Chondrocyte (in vitro differentiated cells): ENCODE results near the gene APCDD1L. TPM values are rescaled to one million over a fixed set of nuclear protein-coding genes. Genes with fewer than 3 reads are reported as not detected.
"Not testable (repeated sequence)": the region's sequence is repeated elsewhere in the genome, so short reads cannot be mapped to it uniquely, and the experiment has no call there.

ENCODE experiments used
- DNase-seq: peaks from one replicate; pipeline ENCODE4 v3.0.0; 2021; ENCODE audit warnings: mixed read lengths, low spot score
- H3K27ac Mint-ChIP-seq: one replicate; pipeline ENCODE4 v1.8.0; 2021; ENCODE audit warnings: mild to moderate bottlenecking, moderate library complexity, mixed read lengths; ENCODE audit not compliant: unreplicated experiment
- H3K27me3 Mint-ChIP-seq: 2 replicates; pipeline ENCODE4 v1.8.0; 2021; ENCODE audit warnings: low read depth, mixed read lengths
- H3K36me3 Mint-ChIP-seq: 2 replicates; pipeline ENCODE4 v1.8.0; 2021; ENCODE audit warnings: low read depth, mixed read lengths
- H3K4me1 Mint-ChIP-seq: 2 replicates; pipeline ENCODE4 v1.8.0; 2021; ENCODE audit warnings: low read depth, mild to moderate bottlenecking, mixed read lengths
- H3K4me3 Mint-ChIP-seq: one replicate; pipeline ENCODE4 v1.8.0; 2021; ENCODE audit warnings: mild to moderate bottlenecking, moderate library complexity, mixed read lengths; ENCODE audit not compliant: unreplicated experiment
- H3K9me3 Mint-ChIP-seq: 2 replicates; pipeline ENCODE4 v1.8.0; 2021; ENCODE audit warnings: low read depth, mixed read lengths
- total RNA-seq: library from RNA; stranded (reverse); gene quantifications from 3 replicates; pipeline ENCODE4 v1.2.1, GENCODE V29; 2021
- TF ChIP-seq, protein P1 (sequence below): fragments of 200-600 bp; sonication (generic); IDR thresholded peaks from 2 replicates; pipeline ENCODE4 v1.5.0; 2021; ENCODE audit warnings: antibody characterized with exemption, mild to moderate bottlenecking, moderate library complexity

Gene APCDD1L
- total RNA-seq, 1 donor from 2014 or later = 20.7 TPM

- peaks cover 22% of the 10 kb centered on the region for H3K4me1 Mint-ChIP-seq
- H3K4me3 Mint-ChIP-seq = no peak overlapping the region
- peaks cover 2% of the 10 kb centered on the region for H3K36me3 Mint-ChIP-seq
These were observed 86.8 kb downstream of the APCDD1L start for GRCh38 chr20:58428364-58428763.

DNA sequence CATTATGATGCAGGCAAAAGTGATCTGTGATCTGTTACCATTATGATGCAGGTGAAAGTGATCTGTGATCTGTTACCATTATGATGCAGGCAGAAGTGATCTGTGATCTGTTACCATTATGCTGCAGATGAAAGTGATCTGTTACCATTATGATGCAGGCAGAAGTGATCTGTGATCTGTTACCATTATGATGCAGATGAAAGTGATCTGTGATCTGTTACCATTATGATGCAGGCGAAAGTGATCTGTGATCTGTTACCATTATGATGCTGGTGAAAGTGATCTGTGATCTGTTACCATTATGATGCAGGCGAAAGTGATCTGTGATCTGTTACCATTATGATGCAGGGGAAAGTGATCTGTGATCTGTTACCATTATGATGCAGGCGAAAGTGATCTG lies 87.6 kb downstream of the APCDD1L start:
- not testable (repeated sequence) for H3K4me3 Mint-ChIP-seq, H3K27ac Mint-ChIP-seq, H3K36me3 Mint-ChIP-seq, H3K27me3 Mint-ChIP-seq, DNase-seq, H3K9me3 Mint-ChIP-seq
- H3K4me1 Mint-ChIP-seq = peaks cover 23% of the 10 kb centered on the region

More at GRCh38 chr20:58428364-58428763, 86.8 kb downstream of the APCDD1L start:
- no peaks in the 10 kb centered on the region for H3K9me3 Mint-ChIP-seq
- H3K27me3 Mint-ChIP-seq = no peaks in the 10 kb centered on the region
- TF ChIP-seq, protein P1, sequence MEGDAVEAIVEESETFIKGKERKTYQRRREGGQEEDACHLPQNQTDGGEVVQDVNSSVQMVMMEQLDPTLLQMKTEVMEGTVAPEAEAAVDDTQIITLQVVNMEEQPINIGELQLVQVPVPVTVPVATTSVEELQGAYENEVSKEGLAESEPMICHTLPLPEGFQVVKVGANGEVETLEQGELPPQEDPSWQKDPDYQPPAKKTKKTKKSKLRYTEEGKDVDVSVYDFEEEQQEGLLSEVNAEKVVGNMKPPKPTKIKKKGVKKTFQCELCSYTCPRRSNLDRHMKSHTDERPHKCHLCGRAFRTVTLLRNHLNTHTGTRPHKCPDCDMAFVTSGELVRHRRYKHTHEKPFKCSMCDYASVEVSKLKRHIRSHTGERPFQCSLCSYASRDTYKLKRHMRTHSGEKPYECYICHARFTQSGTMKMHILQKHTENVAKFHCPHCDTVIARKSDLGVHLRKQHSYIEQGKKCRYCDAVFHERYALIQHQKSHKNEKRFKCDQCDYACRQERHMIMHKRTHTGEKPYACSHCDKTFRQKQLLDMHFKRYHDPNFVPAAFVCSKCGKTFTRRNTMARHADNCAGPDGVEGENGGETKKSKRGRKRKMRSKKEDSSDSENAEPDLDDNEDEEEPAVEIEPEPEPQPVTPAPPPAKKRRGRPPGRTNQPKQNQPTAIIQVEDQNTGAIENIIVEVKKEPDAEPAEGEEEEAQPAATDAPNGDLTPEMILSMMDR = no peak
- H3K27ac Mint-ChIP-seq = no peak overlapping the region
- DNase-seq = no peak

DNA sequence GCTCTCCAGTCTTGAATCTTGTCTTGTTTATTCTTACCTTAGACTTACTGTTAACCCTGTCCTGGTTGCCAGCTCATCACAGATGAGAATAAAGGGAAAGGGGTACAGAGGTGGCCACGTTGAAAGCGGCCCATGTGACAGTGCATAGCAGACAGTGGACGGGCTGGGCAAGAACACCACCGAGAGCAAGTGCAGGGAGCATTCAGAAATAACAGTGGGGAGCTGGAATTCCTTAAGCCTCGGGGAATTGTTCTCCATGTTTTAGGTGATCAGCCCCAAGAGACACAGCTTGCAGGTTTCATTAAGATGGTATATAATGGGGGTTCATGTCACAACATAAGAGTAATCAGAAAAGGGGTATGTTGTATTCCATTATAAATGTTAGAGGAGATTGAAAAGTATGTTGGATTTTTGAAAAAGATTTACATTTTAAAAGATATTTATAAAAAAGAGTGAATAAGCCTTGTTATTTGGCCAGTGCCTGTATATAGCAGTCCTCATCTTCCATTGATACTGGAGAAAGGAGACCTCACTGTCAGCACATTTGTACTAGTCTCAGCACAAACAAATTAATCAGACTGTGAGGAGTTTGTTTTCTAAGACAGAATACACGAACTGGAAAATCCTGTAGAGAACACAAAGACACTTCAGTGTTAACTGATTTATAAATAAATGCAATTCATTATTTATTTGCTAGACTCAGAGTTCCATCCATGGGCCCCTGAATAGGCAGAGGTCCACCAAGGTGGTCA lies 90.8 kb downstream of the APCDD1L start:
- TF ChIP-seq, protein P1 = no peak
- H3K9me3 Mint-ChIP-seq = no peaks in the 10 kb centered on the region
- no peak overlapping the region for H3K27ac Mint-ChIP-seq
- no peak for DNase-seq
- H3K27me3 Mint-ChIP-seq = no peaks in the 10 kb centered on the region
- peaks cover 10% of the 10 kb centered on the region for H3K36me3 Mint-ChIP-seq
- no peak overlapping the region for H3K4me3 Mint-ChIP-seq
- H3K4me1 Mint-ChIP-seq = peaks cover 20% of the 10 kb centered on the region

DNA sequence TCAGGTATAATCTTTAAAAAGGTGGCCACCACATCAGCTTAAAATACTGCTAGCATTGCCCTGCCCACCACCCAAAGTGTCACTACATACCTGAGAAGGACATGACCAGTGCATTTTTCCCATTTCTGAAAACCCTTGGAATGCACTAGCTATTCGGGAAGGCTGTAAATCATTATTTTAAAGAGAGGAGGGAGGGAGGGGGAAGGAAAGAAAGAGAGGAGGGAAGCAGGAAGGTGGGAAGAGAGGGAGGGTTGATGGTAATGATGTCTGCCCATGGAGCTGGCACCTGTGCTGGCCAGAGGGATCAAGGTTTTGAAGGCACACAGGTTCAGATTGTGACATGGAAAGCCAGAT lies 93.7 kb downstream of the APCDD1L start:
- Mint-ChIP-seq H3K27me3 (no peaks in the 10 kb centered on the region), H3K4me3 (no peak overlapping the region), H3K4me1 (peaks cover 20% of the 10 kb centered on the region), H3K36me3 (peaks cover 16% of the 10 kb centered on the region), H3K9me3 (no peaks in the 10 kb centered on the region), H3K27ac (peak overlapping the region; percentile 51)
- TF ChIP-seq, protein P1 = no peak
- DNase-seq = no peak

DNA sequence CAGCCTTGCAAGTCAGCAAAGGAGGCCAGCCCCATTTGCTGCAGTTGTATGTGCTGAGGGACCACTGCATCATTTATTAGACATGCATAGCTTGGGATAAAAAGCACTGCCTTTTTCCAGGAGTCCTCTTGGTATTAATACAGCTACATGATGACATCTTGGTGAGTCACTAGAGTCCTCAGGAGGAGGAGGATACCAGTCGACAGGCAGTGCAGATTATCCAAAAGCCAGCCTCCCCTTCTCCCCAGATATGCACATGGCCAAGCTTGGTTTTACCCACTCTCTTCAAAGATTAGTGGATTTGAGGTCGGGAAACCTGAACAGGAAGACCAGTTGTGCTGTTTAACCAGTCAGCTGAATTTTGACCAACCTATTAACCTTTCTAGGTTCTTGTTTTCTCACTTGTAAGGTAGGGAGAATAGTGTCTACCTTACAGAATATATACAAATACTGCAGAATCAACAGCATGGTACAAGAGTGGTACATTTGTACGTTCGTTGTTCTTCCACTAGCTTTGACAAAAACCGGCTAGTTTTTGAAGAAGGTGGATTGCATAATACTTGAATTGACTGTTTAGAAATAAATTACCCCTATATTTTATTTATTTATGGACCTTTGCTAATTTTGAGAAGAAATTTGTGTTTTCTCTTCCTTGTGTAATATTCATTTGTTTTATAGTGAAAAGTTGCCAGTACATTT lies 94.3 kb downstream of the APCDD1L start:
- peak overlapping the region; percentile 51 for H3K27ac Mint-ChIP-seq
- no peak overlapping the region for H3K4me3 Mint-ChIP-seq
- TF ChIP-seq, protein P1 = no peak
- no peaks in the 10 kb centered on the region for H3K9me3 Mint-ChIP-seq
- peaks cover 24% of the 10 kb centered on the region for H3K4me1 Mint-ChIP-seq
- H3K27me3 Mint-ChIP-seq = no peaks in the 10 kb centered on the region
- no peak for DNase-seq
- H3K36me3 Mint-ChIP-seq = peaks cover 16% of the 10 kb centered on the region
